GM21786 (cell line): ENCODE results near the gene RPS10.
"Not testable (repeated sequence)": the region's sequence is repeated elsewhere in the genome, so short reads cannot be mapped to it uniquely, and the experiment has no call there.

Experiments used
- ATAC-seq: cut with Tn5 transposase; IDR thresholded peaks from one replicate; pipeline ENCODE4 v1.9.1; 2021; ENCODE audit not compliant: unreplicated experiment

RPS10 gene

GRCh38 chr6:34393191-34393965, 32.5 kb downstream of the RPS10 start:
- no peak for ATAC-seq

- peak; percentile 86 for ATAC-seq
These were observed 33.2 kb downstream of the RPS10 start, which contains the start of gene NUDT3 for GRCh38 chr6:34392497-34393190. NUDT3 (minus strand) TSS chr6:34392669; CDS start chr6:34392362, 307 bp downstream.

GRCh38 chr6:34391786-34392496, 33.9 kb downstream of the RPS10 start:
- peak; percentile 23 for ATAC-seq

GRCh38 chr6:34391473-34391785, 34.4 kb downstream of the RPS10 start:
- ATAC-seq, result no peak

DNA sequence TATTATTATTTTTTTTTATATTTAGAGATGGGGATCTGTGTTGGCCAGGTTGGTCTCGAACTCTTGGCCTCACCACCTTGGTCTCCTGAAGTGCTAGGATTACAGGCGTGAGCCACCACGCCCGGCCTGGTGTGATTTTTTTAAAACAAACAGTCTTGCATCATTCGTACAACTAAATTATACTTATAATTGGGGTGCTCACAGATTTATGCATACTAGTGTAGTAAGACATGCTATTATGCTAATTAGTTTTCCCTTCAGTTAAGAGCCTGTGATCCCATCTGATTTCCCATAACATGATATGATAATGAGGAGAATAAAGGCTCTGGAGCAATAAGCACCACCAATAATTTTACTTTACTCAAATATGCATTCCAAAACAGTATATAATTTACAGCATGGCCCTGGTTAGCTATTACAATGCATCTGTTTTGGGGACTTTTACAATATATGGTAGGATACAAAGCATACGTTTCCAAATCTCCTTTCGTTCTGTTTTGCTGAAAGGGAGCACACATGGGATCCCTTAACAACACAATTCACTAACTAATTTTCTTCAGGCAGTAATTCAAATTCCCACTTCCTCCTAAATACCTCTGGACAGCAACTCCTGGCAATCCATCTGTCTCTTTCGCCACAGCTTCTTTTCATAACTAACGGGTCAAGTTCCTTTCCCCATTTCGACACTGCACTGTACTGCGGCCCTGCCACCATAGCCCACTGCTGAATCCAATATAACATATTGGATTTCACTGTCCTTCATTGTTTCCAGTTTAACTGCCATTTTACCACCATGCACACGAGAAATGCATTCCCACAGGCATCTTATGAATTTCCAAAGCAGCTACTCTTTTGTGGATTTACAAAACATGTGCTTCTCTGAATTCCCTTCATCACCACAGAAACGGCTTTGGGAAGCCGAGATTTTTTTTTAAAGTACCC, 35.1 kb downstream of the RPS10 start:
- no peak for ATAC-seq

DNA sequence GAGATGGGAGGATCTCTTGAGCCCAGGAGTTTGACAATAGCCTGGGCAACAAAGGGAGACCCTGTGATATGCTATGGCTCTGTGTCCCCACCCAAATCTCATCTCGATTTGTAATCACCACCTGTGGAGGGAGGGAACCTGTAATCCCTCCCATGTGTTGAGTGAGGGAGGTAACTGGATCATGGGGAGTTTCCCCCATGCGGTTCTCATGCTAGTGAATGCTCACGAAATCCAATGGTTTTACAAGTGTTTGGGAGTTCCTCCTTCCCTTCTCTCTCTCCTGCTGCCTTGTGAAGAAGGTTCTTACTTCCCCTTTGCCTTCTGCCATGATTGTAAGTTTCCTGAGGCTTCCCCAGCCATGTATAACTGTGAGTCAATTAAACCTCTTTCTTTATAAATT, 36.8 kb downstream of the RPS10 start:
- ATAC-seq, result no peak

DNA sequence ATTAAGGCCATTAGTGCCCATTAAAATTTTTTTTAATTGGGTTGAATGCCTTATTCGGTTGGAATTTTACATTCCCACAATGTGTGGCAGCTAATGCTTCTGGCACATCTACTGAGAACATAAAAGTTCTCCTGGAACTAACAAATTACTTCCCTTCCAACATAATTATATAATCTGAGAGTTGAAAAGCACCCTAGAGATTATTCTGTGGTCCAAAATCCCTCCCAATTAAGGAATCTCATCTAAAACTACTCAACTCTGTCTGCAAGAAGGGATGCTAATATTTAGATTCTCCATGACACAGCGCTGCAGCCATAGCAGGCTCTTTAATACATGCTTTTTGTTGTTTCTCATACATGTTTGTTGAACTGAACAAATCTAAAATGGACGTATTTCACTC, 37.4 kb downstream of the RPS10 start:
- ATAC-seq, result no peak

DNA sequence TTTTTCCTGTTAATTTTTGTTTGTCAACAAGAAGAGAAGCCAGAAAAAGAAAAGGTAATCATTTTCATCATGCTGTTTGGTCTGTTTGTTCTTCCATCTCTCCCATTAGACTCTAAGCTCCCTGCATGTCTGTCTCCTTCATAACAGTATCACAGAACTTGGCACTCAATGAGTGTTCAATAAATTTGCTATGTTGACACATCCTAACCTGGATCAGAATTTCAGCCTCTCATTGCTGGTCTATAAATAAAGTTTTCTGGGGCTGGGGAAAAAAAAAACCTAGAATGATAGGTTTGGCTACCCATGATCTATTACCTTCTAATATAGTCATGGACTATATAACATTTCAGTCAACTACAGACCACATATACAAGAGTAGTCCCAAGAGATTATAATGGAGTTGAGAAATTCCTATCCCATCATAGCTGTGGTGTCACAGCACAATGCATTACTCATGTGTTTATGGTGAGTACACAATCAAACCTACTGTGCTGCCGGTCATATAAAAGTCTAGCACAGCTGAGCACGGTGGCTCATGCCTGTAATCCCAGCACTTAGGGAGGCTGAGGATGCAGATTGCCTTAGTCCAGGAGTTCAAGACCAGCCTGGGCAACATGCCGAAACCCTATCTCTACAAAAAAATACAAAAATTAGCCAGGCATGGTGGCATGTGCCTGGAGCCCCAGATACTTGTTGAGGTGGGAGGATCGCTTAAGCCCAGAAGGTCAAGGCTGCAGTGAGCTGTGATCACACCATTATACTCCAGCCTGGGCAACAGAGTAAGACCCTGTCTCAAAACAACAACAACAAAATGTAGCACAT, 39.3 kb downstream of the RPS10 start:
- no peak for ATAC-seq

DNA sequence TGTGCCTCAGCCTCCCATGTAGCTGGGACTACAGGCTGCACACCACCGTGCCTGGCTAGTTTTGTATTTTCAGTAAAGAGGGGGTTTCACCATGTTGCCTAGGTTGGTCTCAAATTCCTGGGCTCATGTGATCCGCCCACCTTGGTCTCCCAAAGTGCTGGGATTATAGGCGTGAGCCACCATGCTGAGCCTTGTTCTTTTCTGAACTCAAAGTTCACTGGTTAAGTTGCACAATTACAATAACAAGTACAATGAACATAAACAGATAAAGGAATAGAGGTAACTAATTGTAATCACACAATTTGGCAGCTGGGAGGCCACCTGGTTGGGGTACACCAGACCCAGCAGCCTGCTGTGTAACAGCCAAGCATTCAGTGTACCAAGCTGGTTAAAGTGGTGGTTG, 40.1 kb downstream of the RPS10 start:
- no peak for ATAC-seq

- ATAC-seq, result no peak
These were observed 41.3 kb downstream of the RPS10 start for GRCh38 chr6:34384321-34385153.

- no peak for ATAC-seq
These were observed 42.1 kb downstream of the RPS10 start for GRCh38 chr6:34383656-34384320.

DNA sequence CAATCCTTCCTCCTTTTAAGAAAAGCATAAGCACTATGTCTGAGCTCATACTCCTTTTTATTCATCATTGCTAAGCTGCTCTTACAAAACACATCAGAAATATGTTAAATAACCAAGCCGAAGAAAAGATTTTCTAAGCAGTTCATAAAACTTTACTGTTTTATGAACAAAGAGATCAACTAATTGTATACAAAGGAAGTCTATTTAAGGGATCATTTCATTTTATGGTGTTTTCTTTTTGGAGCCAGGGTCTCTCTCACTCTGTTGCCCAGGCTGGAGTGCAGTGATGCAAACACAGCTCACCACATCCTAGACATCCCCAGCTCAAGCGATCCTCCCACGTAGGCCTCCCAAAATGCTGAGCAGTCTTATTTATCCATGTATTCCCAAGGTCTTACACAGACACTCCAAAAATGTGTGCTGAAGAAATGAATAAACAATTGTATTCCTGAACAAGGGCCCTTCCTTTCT, 42.7 kb downstream of the RPS10 start:
- ATAC-seq, result no peak

GRCh38 chr6:34381081-34381480, 44.8 kb downstream of the RPS10 start:
- ATAC-seq, result no peak

- ATAC-seq, result no peak
These were observed 47.4 kb downstream of the RPS10 start for GRCh38 chr6:34378470-34378869.

GRCh38 chr6:34377984-34378383, 47.9 kb downstream of the RPS10 start:
- no peak for ATAC-seq

GRCh38 chr6:34377571-34377970, 48.3 kb downstream of the RPS10 start:
- not testable (repeated sequence) for ATAC-seq

GRCh38 chr6:34375833-34376232, 50.0 kb downstream of the RPS10 start:
- no peak for ATAC-seq

DNA sequence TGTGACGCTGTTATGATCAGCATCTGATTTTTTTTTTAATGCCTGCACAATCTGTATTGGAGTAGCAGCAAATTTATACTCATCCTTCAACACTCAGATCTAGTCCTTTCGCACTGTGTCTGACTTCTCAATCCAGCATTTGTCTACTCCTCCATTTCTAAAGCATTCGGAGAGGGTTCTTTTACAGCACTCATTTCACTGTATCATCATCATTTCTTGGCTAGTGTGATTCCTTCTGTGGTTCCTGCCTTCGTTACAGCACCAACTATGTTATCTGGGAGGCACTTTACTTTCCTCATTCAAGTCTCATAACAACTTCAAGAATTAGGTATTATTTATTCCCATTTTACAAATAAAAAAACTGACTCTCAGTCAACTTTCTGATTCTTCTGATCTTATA, 51.4 kb downstream of the RPS10 start:
- no peak for ATAC-seq
